GM19397 (cell line): ENCODE measurements around the gene SORBS1.

ENCODE experiments used
- ATAC-seq: cut with Tn5 transposase; IDR thresholded peaks from one replicate; pipeline ENCODE4 v1.9.1; 2021; ENCODE audit warnings: mild to moderate bottlenecking, moderate library complexity; ENCODE audit not compliant: unreplicated experiment

Gene SORBS1

DNA sequence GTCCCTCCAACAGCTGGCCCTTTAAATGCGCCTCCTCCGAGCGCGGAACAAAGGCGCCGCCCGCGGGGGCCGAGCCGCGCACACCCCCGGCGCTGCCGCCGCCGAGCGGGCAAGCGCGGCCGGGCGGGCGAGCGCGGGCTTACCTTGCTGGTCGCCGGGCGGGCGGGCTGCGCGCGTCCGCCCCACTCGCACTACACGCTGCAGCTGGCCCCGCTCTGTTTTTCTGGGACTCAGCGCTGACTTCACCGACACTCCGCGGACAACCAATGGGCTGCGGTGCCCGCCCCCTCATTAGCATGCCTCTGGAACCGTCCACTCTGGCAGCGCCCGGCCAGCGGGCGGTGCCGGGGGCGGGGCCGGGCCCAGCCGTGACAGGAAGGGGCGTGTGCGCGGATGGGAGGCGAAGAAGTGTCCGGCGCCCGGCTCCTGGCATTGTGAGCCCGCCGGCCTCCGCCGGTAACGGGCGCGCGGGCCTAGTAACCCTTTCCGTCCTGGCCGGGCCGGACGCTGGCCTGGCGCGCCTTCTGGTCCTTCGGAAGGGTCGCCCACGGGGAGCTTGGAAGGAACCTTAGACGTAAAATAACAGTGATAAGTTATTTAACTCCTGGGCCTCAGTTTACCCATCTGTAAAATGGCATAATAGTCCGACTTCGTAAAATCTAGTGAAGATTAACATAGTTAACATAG is at the start of gene SORBS1:
TSS of gene SORBS1 (minus strand) at position 195 of the 687 bp plus-strand sequence. CDS start 120,236 bp downstream, outside the sequence.
- ATAC-seq, result peak; percentile 99

DNA sequence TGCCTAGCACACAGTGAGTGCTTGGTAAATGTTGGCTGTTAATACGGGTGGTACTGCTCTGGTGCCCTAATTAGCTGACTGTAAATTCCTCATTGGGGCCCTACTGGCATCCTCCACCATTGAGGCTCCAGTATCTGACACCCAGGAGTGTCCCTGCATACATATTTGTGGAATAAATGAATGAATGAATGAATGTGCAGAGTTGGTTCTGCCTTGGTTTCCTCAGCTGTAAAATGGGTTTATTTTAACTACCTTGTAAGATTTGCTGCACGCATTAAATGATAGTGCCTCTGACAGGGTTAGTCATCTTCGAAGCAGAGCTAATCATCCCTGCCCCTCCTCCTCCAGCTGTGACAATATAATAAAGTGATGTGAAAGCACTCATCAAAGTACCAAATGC is 49.6 kb upstream of the SORBS1 start:
- no peak for ATAC-seq

DNA sequence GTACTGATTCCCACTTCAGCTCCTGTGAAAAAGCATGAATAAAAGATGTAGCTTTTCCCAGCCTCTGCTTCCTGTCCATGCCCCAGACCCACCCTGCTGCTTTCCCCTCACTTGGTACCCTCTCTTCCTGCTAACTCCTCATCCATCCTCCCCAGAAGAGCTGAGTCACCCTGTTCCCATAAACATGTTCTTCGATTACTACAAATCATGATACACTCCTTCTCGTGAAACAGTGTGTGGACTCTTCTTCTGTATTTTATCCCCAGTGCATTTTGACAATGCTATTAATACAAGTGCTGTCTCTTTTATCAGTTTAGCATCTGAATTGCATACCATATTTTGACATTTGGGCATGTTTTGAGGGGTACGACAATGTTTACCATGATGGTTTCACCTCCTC is 45.8 kb upstream of the SORBS1 start:
- ATAC-seq, result no peak

DNA sequence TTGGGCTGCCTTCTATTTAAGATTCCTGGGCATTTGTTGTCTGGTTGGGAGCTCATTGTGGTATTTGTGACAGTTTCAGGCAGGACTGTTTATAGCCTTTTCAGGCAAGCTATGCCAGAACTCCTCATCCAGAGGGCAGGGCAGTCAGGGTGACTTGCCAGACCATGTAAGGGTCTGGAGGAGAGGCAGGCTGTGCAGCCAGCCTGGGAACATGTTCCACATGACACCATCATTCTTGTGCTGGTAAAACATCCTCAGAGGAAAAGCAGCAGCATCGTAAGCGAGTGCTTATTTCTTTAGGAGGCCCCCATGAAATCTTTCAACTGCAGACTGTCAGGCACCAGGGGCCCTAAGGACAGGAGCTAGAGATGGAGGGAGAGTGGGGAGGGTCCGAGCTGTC is 44.0 kb upstream of the SORBS1 start:
- no peak for ATAC-seq

DNA sequence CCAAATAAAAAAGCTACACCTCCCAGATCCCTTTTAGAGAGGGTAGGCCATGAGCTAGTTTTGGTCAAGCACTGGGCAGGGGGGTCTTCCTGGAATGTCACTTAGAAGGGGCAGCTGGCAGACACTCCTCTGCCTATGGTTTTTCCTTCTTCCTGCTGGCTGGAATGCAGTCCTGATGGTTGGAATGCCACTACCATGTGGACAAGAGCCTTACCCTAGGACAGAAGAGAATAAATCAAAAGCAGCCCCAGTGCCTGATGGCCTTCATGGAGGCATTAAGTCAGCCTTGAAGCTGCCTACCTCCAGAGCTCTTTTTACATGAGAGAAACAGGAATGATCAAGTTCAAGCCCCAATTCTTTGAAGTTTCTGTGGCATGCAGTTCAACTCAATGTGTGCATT is 43.5 kb upstream of the SORBS1 start:
- no peak for ATAC-seq

DNA sequence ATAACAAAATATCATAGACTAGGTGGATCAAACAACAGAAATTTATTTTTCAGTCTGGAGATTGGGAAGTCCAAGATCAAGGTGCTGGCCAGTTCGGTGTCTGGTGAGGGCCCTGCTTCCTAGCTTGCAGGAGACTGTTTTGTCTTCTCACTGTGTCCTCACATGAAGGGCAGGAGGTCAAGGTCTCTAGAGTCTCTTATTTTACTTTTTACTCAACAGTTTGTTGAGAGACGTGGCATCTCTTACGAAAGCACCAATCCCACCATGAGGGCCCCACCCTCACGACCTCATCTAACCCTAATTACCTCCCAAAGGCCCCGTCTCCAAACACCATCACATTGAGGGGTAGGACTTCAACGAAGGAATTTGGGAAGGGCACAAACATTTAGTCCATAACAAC is 41.2 kb upstream of the SORBS1 start:
- ATAC-seq, result no peak

DNA sequence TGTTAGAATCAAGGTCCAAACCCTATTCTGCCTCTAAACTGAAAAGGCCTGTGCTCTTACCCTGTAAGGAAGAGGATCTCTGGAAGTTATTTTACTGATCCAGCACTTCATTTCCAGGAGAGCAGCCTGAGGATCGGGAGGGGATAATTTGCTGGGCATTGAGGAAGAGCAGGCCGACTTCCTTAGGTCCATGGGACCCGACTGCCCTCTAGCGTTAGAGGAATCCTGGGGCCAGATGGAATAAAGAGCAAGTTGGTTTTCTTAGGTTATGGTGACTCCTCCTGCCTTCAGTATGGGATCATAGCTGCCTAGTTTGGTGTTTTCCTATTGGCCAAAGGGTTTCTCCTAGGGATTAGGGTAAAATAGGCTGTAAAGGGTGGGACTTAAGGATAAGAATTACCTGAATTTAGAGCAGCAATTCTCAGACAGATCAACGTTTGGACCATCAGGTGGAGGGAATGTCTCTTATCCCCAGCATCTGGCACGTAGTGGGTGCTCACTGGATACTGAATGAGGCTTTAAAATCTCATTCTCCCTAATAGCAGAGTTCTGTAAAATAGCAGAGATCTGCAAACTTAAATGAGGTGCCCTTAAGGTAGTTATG is 40.0 kb upstream of the SORBS1 start:
- ATAC-seq, result no peak

DNA sequence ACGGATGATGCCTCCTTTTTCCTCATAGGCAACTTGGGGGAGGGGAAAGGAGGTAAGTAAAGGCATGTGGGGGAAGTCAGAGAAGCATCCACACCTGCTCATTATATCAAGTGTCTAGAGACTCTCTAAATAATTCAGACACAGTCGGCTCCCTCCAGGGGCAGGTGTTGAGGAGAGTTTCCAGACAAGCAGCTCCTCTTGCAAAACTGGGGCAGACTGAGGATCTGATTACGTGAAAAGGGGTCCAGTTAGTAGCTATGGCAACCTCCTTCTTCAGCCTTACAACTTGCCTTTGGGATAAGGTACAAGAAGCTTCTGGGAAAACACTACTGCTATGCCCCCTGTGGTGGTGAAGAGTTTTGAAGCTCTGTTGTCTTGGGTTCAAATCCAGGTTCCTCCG is 39.0 kb upstream of the SORBS1 start:
- ATAC-seq, result no peak

DNA sequence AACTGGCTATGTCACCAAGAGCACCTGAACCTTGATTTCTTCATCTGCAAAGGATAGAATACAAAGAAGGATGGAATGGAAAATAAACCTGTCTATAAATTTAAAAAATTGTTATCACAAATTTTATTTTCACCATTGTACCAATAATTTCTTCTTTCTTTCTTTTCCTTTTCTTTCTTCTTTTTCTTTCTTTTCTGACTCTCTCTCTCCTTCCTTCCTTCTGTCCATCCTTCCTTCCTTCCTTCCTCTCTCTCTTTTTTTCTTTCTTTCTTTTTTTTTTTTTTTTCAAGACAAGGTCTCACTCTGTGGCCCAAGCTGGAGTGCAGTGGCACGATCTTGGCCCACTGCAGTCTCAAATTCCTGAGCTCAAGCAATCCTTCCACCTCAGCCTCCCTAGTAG is 36.6 kb upstream of the SORBS1 start:
- no peak for ATAC-seq

DNA sequence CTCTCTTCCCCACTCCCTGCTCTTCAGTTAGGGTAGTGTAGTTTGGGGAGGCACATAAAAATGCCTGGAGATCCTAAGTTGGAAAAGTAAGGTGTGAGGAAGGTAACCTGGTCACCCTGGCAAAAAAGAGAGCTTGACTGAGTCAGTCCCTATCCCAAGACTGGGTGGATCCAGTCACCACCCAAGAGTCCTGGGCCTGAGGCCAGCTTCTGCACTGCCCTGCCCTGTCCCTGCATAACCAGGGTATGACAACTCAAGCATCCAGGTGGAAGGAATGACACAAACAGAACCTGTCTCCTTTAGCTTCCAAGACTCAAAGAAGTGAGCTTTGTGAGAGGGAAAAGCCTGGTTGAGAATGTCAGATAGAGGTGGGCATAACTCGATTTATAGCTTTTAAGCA is 26.9 kb upstream of the SORBS1 start:
- ATAC-seq, result no peak

DNA sequence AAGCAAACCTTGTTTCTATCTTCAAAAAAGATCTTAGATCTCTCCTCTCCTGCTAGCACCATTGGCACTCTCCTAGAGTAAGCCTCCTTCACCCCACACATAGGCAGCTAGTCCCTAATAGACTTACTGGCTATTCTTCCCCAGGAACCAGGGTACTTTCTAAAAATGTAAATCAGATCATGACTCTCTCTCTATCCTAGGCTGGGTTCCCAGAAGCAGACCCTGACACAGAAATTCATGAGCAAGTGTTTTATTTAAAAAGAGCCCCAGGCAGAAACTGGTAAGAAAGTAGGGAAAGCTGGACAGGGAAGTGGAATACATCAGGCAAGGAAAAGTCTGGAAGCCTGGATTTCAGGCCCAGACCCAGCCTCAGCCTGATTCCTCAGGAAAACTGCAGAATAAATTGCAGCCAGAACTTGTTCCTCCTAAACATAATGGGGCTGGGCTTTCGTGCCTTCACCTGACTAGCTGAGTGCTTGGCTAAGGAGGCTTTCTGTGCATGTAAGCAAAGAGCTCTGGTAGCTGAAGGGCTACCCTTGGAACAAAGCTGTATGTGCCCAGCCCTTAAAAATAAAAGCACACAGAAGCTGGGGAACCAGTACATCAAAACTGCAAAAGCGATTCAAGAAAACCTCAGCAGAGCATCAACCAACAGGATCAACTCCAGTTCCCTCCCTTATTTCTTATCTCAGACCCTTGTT is 18.8 kb upstream of the SORBS1 start:
- no peak for ATAC-seq

DNA sequence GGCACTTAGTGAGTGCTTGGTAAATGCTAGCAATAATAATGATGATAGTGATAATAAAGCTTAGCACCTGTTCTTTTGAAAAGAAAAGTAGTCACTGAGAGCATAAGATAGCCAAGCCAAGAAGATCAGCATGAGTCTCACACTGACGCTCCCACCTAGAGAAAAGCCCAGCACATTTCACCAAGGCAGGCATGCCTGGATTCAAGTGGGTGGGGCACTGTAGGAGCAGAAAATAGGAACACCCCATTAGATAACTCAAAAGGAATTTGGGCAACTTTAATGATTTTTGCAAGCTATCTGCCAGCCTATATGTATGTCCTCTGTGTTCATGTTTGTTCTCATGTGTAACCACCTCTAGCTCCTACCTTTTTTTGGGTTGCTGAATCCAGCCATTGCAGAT is 18.1 kb upstream of the SORBS1 start:
- ATAC-seq, result no peak

DNA sequence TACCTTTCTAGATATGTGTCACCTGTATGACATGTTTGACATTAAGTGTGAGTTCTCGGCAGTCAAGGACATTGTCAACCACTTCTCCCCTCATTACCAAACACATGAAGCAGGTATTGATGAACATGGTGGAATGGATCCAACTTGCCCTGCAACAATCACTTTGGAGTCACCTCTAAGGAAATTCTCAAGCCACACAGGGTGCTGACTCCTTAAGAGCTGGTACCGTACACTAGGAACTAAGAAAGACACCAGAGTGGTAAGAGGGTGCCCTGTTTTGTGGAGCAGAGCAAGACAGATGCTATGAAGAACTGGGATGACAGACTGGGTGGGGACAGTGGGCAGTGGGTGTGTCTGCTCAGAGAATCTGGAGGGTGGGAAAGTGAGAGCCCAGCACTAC is 17.4 kb upstream of the SORBS1 start:
- no peak for ATAC-seq

DNA sequence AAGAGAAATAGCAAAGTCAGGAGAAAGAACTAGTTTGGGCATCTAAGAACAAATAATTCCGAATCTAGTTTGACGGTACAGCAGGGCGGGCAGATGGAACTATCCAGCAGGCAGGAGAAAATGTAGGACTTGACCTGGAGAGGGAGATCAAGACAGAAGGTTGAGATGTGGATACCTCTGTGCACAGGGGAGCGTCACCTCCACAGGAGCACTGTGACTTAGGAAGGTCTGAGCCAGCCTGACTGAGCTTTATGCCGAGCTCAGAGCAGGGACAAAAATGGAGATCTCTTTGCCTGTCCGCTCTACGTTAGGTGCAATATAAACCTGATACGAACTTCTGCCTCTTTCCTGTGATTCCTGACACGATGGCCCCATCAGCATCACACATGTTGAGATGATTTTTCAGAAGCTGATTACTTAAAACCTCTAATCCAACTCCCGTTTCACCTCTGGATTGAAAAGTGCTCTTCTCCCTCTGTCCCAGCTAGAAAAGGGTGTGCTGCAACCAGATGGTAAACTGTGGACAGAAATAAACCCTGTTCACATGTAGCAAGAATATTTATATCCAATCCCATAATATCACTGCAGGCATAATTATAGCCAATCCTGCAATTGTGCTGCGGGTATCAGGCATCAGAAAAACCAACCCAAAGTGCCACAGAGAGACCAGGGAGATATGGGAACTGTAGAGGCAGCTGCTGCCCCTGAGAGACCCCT is 13.6 kb upstream of the SORBS1 start:
- no peak for ATAC-seq

DNA sequence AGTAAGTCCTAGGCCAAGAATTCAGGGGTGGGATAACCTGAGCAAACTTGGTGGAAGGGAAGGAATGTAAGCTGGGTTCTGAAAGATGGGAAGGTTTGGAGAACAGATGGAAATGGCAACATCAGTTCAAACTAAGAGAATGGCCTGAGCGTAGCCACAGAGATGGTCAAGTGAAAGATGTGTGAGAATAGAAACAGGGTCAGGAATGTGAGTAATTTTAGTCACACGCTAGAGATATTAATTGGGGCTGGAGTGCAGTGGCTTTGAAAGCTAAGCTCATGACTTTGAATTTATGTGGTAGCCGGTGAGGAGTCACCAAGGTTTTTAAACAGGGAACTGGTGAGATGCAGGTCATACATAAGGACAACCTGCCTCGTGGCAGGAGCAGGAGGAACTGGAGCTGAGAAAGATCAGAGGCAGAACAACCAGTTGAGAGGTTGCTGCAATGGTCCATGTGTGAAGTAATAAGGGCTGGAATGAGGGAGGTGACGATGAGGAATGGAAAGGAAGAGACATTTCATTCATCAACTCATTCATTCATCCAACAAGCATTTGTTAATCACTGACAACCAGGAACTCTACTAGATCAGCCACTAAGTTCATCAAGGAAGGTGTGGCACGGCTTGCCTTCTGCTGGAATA is 12.9 kb upstream of the SORBS1 start:
- no peak for ATAC-seq

DNA sequence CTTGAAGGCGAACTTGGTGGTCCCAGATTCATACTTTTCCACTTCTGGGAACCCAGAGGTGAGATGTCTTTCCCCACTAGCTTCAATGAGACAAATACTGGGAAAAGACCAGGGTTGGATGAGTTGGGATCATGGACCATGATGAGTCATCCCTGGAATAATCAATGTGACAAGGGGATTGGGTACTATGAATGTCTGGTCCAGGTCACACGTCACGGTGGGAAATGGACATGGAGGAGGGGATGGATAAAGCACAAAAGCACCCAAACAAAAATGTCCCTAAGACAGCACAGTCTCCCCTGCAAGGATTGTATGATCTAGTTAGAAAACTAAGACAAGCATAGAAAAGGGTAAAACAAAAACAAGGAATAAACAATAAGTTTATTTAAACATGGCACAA is 12.4 kb upstream of the SORBS1 start:
- no peak for ATAC-seq

DNA sequence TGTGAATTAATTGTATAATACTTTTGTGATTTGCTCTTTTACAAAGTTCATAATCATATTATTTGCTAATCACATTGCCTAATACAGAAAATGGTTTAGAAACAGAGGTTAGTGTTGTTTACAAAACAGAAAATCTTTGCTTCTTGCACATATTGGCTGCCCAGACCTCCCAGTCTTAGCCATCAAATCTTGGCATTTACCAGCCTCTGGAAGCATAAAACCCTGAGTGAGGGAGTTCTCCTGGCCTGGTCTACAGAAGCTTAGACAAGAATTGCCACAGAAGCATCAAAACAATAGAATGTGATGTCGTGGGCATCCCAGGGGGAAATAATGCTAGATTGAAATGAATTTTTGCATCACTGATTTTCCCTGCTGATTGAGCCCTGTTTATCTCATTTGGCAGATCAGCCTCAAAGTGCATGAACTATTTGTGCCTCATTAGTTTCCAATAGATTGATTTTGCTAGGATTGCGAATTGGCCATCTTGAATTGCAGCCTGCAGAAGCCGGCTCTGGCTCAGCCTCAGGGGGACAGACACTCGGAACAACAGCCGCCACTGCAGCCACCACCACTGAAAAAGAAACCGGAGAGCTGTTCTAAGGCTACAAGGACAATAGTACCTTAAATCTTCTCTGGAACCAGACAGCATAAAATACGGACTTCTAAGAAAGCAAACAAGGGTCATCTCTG is 11.1 kb upstream of the SORBS1 start:
- no peak for ATAC-seq

DNA sequence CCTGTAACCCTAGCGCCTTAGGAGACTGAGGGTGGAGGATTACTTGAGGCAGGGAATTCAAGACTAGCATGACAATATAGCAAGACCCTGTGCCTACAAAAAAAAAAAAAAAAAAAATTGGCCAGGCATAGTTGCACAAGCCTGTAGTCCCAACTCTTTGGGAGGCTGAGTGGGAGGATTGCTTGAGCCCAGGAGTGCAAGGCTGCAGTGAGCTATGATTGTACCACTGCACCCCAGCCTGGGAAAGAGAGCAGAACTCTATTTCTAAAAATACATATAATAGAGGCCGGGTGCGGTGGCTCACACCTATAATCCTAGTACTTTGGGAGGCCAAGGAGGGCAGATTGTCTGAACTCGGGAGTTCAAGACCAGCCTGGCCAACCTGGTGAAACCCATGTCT is 10.2 kb upstream of the SORBS1 start:
- ATAC-seq, result no peak

DNA sequence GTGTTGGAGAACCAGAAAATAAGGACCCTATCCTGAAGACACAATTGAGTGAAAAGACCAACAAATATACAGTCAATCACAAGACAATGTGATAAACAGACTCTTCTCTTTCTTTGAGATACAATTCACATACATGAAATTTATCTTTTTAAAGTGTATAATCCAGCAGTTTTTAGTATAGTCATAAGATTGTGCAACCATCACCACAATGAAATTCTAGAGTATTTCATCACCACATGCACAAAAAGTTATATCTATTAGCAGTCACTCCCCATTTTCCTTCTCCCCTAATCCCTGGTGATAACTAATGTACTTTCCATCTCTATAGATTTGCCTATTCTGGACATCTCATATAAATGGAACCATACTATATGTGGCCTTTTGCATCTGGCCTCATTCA is 8.2 kb upstream of the SORBS1 start:
- no peak for ATAC-seq

DNA sequence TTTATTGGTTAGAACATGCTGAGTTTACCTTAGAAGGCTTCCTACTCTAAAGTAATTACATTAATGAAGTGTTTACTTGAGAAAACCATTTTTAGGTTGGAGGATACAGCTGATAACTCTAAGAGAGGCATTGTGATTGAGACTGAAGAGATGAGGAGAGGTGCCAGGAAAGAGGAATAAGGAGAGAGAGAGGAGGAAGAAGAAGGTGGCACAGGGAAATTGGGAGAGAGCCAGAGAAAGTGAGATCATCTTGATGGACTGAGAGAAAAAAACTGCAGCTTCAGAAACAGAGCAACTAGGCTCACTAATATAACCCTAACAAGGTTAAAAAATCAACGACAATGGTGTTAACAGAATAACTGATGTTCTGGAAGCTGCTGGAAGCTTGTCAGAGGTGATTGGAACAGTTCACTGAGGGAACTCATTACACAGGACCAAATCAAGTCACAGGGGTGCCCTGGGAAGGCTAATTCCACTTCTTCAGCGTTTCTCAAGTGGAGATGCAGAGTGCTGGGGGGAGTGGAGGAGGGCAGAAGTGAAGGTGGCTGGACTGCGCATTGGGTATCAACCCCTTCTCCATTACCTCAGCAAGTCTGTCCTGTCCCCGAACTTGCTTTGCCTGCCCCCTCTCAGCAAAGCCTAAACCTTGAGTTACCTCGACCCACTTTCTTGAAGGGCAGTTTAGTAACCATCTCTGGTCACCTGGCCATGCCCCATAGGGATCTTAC is 6.9 kb upstream of the SORBS1 start:
- ATAC-seq, result no peak
